CD4-positive, alpha-beta T cell treated with Interleukin-6 at 100 ng/mL for 8 hours (primary cell): Measurements from ENCODE around the gene RDH5.

Experiments
- DNase-seq: peaks from one replicate; pipeline ENCODE4 v3.0.0-alpha.2; 2020; ENCODE audit warnings: mixed read lengths, low spot score

The RDH5 gene

GRCh38 chr12:55712700-55713415 lies 7.3 kb upstream of the RDH5 start:
- no peak for DNase-seq

- no peak for DNase-seq
These were observed 6.5 kb upstream of the RDH5 start for GRCh38 chr12:55713721-55714120.

GRCh38 chr12:55715169-55715764 lies 4.9 kb upstream of the RDH5 start:
- DNase-seq = no peak

- DNase-seq = peak; percentile 89
These were observed 4.2 kb upstream of the RDH5 start, which contains the start of gene BLOC1S1 for GRCh38 chr12:55715833-55716581. BLOC1S1 (plus strand) TSS chr12:55716046; CDS start chr12:55716052, 6 bp downstream.

- DNase-seq = no peak
These were observed 3.6 kb upstream of the RDH5 start for GRCh38 chr12:55716582-55716957.

GRCh38 chr12:55717011-55718007 lies 2.9 kb upstream of the RDH5 start:
- DNase-seq = no peak

GRCh38 chr12:55718015-55718414 lies 2.2 kb upstream of the RDH5 start:
- no peak for DNase-seq

- no peak for DNase-seq
These were observed 1.4 kb upstream of the RDH5 start for GRCh38 chr12:55718624-55719275.

- DNase-seq = no peak
These were observed 822 bp upstream of the RDH5 start for GRCh38 chr12:55719371-55719770.

- DNase-seq = no peak
These were observed 776 bp downstream of the RDH5 start for GRCh38 chr12:55720894-55721444.

GRCh38 chr12:55721601-55722213 lies 1.5 kb downstream of the RDH5 start:
- no peak for DNase-seq

GRCh38 chr12:55722948-55723347 lies 2.8 kb downstream of the RDH5 start:
- DNase-seq = no peak

GRCh38 chr12:55723516-55724225 lies 3.5 kb downstream of the RDH5 start:
- DNase-seq = no peak

GRCh38 chr12:55724226-55724939 lies 4.2 kb downstream of the RDH5 start:
- DNase-seq = peak; percentile 62

GRCh38 chr12:55724940-55725309 lies 4.7 kb downstream of the RDH5 start:
- DNase-seq = no peak

GRCh38 chr12:55725556-55725955 lies 5.4 kb downstream of the RDH5 start:
- DNase-seq = no peak

- DNase-seq = no peak
These were observed 6.8 kb downstream of the RDH5 start for GRCh38 chr12:55726971-55727370.

GRCh38 chr12:55727643-55728185 lies 7.5 kb downstream of the RDH5 start:
- no peak for DNase-seq
